Measurements from ENCODE around the gene SBF1. TPM values are rescaled to one million over a fixed set of nuclear protein-coding genes. Genes with fewer than 3 reads are reported as not detected.
A peak's percentile ranks its signal among the peaks of the same experiment; 100 is the strongest.

SBF1 gene
- total RNA-seq, 1 experiment from 2014 or later = 48.5 TPM

DNA sequence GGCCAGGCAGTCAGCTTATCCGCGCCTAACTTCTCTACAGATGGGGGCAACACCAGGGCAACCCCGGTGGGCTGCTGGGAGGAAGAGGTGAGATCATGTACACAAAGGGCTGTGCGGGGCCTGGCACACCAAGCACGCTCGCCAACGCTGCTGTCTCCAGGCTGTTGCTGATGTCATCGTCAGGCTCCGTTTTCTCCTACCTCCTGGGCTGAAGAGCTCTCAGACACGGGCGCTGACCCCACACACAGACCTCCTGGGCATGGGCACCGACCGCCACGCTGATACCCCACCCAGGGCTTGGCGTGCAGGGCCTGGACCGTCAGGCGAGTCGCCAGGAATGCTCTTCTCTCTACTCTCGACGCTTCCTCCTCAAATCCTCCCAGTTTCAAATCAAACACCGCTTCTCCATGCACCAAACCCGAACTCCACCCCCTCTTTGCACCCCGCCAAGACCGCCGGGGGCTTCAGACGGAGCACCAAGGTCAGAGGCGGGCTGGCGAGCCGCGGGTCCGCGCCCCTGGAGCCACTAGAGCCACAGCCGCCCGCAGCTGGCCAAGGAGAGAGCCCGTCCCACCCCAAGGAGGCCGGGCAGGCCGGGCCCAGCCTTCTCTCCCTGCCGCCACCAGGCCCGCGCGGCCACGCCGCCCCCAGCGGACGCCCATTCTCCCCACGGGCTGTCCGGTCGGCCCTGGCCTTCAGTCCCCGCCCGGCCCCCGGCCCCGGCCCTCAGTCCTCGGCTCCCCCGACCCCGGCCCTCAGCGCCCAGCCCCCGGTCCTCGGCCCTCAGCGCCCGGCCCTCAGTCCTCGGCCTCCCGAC, 772 bp downstream of the SBF1 start:
- peaks cover 52% of the 10 kb centered on the region for H3K79me2 ChIP-seq (ENCODE audit: low read length)
- peak; percentile 41 for ATAC-seq

DNA sequence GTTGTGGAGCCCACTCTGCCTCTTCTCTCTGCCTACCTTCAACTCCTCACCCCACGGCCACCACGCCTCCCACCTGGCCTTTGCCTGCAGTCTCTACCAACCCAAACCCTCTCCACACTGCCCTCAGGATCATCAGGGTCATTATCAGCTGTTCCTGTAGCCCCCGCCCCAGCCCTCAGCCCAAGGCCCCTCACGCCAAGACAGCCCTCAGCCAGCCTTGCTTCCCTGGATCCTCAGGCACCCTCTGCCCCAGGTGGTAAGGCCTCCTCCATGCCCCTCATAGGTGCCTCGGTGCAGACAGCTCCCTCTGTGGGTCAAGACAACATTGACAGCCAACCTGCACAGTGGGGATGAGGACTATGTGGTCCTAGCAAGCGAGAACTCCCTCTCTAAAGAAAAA, 1.7 kb downstream of the SBF1 start:
- BruUV-seq (replicated peaks) = no TSS peak
- Histone ChIP-seq H3F3A (ENCODE audit: low read length, unreplicated experiment) (no peaks in the 10 kb centered on the region), H3K9me2 (replicated peaks; ENCODE audit: low read length) (no peaks in the 10 kb centered on the region), H4K20me1 (ENCODE audit: low read length) (peaks cover 48% of the 10 kb centered on the region), H3K27me3 (ENCODE audit: low read length) (no peaks in the 10 kb centered on the region), H3K9me3 (ENCODE audit: low read length) (no peaks in the 10 kb centered on the region), H3K27ac (ENCODE audit: low read length) (no peak overlapping the region), H3K4me2 (ENCODE audit: low read length) (peak overlapping the region; percentile 96), H3K9ac (ENCODE audit: low read length) (no peak overlapping the region), H2AFZ (ENCODE audit: low read length) (no peak overlapping the region), H3K4me1 (ENCODE audit: insufficient read depth, low read length) (peaks cover 32% of the 10 kb centered on the region), H3K36me3 (ENCODE audit: low read depth, low read length) (no peaks in the 10 kb centered on the region; the same call in 1 of the 2 replicates), H3K79me2 (ENCODE audit: low read length) (peaks cover 58% of the 10 kb centered on the region), H3K4me3 (ENCODE audit: low read length) (peak overlapping the region; percentile 84)
- ATAC-seq (no peak), DNase-seq (peak; percentile 36)
- intact Hi-C loops (cut with micrococcal nuclease) = no loop called here
- no peak for TF ChIP-seq EZH2phosphoT487 (IDR thresholded peaks at IDR 0.05; ENCODE audit: borderline replicate concordance, low read length)
- no peak for TF ChIP-seq EZH2 (IDR thresholded peaks at IDR 0.05; ENCODE audit: low read length, unreplicated experiment)
- TF ChIP-seq, protein P1, sequence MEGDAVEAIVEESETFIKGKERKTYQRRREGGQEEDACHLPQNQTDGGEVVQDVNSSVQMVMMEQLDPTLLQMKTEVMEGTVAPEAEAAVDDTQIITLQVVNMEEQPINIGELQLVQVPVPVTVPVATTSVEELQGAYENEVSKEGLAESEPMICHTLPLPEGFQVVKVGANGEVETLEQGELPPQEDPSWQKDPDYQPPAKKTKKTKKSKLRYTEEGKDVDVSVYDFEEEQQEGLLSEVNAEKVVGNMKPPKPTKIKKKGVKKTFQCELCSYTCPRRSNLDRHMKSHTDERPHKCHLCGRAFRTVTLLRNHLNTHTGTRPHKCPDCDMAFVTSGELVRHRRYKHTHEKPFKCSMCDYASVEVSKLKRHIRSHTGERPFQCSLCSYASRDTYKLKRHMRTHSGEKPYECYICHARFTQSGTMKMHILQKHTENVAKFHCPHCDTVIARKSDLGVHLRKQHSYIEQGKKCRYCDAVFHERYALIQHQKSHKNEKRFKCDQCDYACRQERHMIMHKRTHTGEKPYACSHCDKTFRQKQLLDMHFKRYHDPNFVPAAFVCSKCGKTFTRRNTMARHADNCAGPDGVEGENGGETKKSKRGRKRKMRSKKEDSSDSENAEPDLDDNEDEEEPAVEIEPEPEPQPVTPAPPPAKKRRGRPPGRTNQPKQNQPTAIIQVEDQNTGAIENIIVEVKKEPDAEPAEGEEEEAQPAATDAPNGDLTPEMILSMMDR (conservative IDR thresholded peaks at IDR 0.05; ENCODE audit: low read depth, low read length) = peak; percentile 55; the same call in 1 of the 2 replicates
- CTCF ChIA-PET = interaction anchor here (1.0 kb wide), 1 partner anchor 35 kb away, joined by 5 read pairs; the partner anchor contains the start of genes LMF2 and NCAPH2
- POLR2A ChIA-PET (ENCODE audit: unreplicated experiment) = interaction anchor here (0.6 kb wide), 1 partner anchor 127 kb away, joined by 3 read pairs; no protein-coding TSS in a partner anchor

More for the DNA sequence above, 772 bp downstream of the SBF1 start:
- ChIA-PET CTCF (interaction anchor here (1.0 kb wide), 1 partner anchor 34 kb away, joined by 5 read pairs; the partner anchor contains the start of genes LMF2 and NCAPH2), POLR2A (ENCODE audit: unreplicated experiment) (interaction anchor here (0.6 kb wide), 1 partner anchor 36 kb away, joined by 4 read pairs; no protein-coding TSS in a partner anchor)
- peak overlapping the region; percentile 84 for H3K4me3 ChIP-seq (ENCODE audit: low read length)
- BruUV-seq (replicated peaks) = TSS peak; percentile 35
- no peaks in the 10 kb centered on the region for H3K9me3 ChIP-seq (ENCODE audit: low read length)
- peak overlapping the region; percentile 80 for H3K9ac ChIP-seq (ENCODE audit: low read length)
- peak overlapping the region; percentile 96 for H3K4me2 ChIP-seq (ENCODE audit: low read length)
- no peak overlapping the region for H2AFZ ChIP-seq (ENCODE audit: low read length)
- H3K27me3 ChIP-seq (ENCODE audit: low read length) = no peaks in the 10 kb centered on the region
- peak; percentile 10 for DNase-seq
- no peaks in the 10 kb centered on the region for H3K9me2 ChIP-seq (replicated peaks; ENCODE audit: low read length)
- H3F3A ChIP-seq (ENCODE audit: low read length, unreplicated experiment) = no peaks in the 10 kb centered on the region
- no peak for TF ChIP-seq EZH2 (IDR thresholded peaks at IDR 0.05; ENCODE audit: low read length, unreplicated experiment)
- intact Hi-C loops (cut with micrococcal nuclease) = no loop called here
- peaks cover 32% of the 10 kb centered on the region for H3K4me1 ChIP-seq (ENCODE audit: insufficient read depth, low read length)
- peaks cover 43% of the 10 kb centered on the region for H4K20me1 ChIP-seq (ENCODE audit: low read length)
- no peak overlapping the region for H3K27ac ChIP-seq (ENCODE audit: low read length)
- H3K36me3 ChIP-seq (ENCODE audit: low read depth, low read length) = no peaks in the 10 kb centered on the region; the same call in 1 of the 2 replicates

DNA sequence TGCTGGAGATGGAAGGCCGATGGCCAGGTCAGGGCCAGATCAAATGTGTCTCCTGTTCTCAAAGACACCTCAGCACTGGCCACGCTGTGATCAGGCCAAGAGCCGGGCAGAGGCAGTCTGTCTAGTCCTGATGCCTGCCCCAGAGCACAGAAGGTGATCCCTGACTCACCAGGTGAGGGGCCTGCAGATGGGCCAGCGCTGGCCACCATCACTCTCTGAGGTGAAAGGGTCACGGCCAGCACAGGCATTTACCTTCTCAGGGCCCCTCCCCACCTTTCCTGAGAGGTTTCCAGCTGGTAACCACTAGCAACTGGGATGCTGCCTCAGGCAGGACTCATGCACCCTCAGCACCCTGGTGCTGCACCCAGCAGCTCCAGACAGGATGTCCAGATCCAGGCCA, 2.9 kb downstream of the SBF1 start:
- BruUV-seq (replicated peaks) = no TSS peak
- H3F3A ChIP-seq (ENCODE audit: low read length, unreplicated experiment) = no peaks in the 10 kb centered on the region
- no peak overlapping the region for H2AFZ ChIP-seq (ENCODE audit: low read length)
- peaks cover 32% of the 10 kb centered on the region for H3K4me1 ChIP-seq (ENCODE audit: insufficient read depth, low read length)
- ChIA-PET POLR2A (ENCODE audit: unreplicated experiment) (no interaction called here), CTCF (no interaction called here)
- TF ChIP-seq EZH2 (IDR thresholded peaks at IDR 0.05; ENCODE audit: low read length, unreplicated experiment) (no peak), EZH2phosphoT487 (IDR thresholded peaks at IDR 0.05; ENCODE audit: borderline replicate concordance, low read length) (no peak)
- TF ChIP-seq, protein P1 (conservative IDR thresholded peaks at IDR 0.05; ENCODE audit: low read depth, low read length) = no peak
- no peaks in the 10 kb centered on the region for H3K9me3 ChIP-seq (ENCODE audit: low read length)
- no peaks in the 10 kb centered on the region for H3K27me3 ChIP-seq (ENCODE audit: low read length)
- no peak overlapping the region for H3K9ac ChIP-seq (ENCODE audit: low read length)
- H3K4me2 ChIP-seq (ENCODE audit: low read length) = no peak overlapping the region
- H3K36me3 ChIP-seq (ENCODE audit: low read depth, low read length) = no peaks in the 10 kb centered on the region; the same call in none of the 2 replicates
- peaks cover 48% of the 10 kb centered on the region for H4K20me1 ChIP-seq (ENCODE audit: low read length)
- no peaks in the 10 kb centered on the region for H3K9me2 ChIP-seq (replicated peaks; ENCODE audit: low read length)
- no peak for DNase-seq
- no peak overlapping the region for H3K27ac ChIP-seq (ENCODE audit: low read length)
- no peak overlapping the region for H3K4me3 ChIP-seq (ENCODE audit: low read length)
- peaks cover 58% of the 10 kb centered on the region for H3K79me2 ChIP-seq (ENCODE audit: low read length)
- intact Hi-C loops (cut with micrococcal nuclease) = no loop called here
- ATAC-seq = no peak

Measured in PC-3 (cell line).